Activated CD8-positive, alpha-beta memory T cell treated with anti-CD3 and anti-CD28 coated beads for 4 hours (primary cell): ENCODE data around the gene MOB3A.
"Not testable (repeated sequence)": the region's sequence is repeated elsewhere in the genome, so short reads cannot be mapped to it uniquely, and the experiment has no call there.

Experiments used
- DNase-seq, 2 donors: peaks; one replicate each; pipeline ENCODE4 v3.0.0-alpha.2; 2020; ENCODE audit warnings: low read depth in 2 of 2

The MOB3A gene

DNA sequence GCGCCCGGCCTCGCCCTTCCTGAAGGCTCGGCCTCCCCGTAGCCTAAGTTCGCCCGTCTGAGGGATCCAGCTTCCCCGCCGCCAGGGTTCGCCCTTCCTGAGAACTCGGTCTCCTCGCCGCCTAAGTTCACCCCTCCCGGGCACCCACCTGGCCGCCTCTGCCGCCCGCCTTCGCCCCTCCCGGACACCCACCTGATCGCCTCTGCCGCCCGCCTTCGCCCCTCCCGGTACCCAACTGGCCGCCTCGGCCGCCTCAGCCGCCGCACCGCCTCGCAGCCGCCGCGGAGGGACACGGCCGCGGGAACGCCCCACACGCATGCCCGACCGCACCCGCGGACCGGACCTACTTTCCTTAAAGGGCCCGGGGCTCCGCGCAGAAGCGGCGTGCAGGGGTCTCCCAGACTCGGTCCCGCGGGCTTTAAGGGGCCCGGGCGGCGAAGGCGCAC is at the start of gene MOB3A:
Gene MOB3A, minus strand, starts transcription at position 293 of the 446 bp plus-strand sequence. CDS start 17,766 bp downstream, outside the sequence.
- peak; percentile 65 to 75 for DNase-seq

DNA sequence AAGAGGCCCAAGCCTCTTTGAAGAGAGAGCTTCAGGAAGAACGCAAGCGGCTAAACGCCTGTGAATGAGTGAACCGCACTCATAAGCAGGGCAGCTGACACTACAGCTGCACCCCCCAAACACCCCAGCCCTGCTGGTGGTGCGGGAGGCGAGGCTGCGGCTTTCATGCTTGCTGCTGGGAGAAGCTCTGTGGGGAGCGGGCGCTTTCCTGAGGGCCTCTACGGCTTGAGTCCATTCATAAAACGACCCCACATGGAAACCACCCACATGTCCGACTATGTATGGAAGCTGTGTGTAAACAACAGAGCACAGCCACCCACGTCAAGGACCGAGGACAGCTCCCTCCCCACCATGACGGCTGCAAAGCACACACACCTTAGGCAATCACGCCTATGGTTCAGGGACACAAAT is 49.7 kb upstream of the MOB3A start:
- no peak for DNase-seq

DNA sequence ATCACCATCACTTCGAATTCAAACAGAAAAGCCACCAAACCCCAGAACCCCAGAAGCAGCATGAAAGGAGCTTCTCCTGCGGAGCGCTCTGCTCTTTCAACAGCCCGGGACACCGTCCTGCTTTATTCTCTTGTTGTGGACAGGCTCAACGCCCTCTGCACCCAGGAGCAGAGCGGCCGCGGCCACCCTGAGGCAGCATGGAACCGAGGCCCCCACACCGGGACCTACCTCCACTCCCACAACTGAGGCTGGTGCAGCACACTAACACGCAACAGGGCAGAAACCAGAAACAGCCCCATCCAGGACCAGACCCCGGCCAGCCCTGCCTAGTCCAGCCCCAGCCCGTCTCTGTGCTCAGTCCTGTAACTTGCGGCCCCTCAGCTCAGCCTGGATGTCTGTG is 48.1 kb upstream of the MOB3A start:
- no peak for DNase-seq

DNA sequence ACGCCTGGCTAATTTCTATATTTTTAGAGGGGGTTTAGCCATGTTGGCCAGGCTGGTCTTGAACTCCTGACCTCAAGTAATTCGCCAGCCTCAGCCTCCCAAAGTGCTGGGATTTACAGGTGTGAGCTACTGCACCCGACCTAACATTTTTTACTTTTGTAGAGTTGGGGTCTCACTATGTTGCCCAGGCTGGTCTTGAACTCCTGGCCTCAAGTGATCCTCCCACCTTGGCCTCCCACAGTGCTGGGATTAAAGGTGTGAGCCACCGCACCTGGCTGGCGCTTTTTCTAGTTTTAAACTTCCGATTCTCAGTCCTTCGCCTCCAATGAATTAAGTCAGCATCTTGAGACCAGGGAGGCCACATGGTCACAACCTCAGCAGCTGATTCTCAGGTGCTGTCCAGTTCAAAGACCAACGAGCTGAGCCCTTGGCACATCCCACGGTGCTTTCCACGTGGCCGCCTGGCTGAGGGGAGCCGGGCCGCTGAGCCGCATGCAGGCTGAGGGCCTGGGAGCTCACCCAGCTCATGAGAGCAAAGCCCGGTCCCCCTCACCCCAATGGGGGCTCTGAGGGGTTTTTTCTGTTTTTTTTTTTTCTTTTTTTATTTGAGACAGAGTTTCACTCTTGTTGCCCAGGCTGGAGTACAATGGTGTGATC is 46.2 kb upstream of the MOB3A start:
- no peak for DNase-seq

DNA sequence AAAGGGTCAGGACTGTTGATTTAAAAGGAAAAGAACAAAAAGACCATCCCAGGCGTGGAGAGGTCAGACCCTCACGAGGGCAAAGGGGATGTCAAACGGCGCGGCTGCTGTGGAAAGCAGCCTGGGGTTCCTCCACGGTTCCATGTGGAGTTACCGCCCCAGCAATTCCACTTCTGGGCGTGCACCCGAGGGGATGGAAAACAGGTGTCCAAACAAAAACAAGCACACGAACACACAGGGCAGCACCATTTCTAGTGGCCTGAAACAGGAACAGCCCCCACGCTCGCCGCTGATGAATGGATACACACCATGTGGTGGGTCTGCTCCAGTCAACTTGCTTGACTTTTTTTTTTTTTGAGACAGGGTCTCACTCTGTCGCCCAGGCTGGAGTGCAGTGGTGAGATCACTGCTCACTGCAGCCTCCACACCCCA is 44.0 kb upstream of the MOB3A start:
- no peak for DNase-seq

DNA sequence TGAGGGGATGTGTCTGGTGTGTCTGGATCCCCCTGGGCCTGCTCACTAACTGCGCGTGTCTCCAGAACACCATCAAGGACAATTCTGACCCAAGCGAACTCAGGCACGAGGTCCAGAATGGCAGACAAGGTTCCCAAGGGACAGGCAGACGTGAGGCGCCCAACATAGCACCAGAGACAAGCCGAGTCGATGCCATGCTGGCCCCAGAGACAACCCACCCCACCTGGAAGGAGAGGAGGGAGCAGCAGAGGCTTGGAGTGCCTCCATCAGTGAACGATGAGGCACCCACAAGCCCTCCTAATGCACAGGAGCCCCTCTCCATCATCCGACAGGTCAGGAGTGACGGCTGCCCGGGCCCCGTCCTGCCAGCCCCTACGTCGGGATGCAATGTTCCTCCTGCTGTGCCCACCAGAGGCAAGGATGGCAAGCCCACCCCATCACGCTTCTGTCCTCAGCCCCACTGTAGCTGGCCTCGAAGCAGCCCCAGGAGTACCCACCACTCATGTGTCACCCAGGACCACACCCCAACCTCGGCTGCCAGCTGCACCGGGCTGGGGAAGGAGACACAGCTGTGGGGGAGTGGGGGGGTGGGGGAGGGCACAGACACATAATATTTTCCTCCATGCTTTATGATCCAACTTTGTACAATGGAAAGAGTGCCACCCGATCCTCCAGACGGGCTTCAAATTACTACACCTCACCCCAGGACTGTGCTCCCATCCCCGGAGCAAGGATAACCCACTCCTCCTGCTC is 43.4 kb upstream of the MOB3A start:
- no peak for DNase-seq

DNA sequence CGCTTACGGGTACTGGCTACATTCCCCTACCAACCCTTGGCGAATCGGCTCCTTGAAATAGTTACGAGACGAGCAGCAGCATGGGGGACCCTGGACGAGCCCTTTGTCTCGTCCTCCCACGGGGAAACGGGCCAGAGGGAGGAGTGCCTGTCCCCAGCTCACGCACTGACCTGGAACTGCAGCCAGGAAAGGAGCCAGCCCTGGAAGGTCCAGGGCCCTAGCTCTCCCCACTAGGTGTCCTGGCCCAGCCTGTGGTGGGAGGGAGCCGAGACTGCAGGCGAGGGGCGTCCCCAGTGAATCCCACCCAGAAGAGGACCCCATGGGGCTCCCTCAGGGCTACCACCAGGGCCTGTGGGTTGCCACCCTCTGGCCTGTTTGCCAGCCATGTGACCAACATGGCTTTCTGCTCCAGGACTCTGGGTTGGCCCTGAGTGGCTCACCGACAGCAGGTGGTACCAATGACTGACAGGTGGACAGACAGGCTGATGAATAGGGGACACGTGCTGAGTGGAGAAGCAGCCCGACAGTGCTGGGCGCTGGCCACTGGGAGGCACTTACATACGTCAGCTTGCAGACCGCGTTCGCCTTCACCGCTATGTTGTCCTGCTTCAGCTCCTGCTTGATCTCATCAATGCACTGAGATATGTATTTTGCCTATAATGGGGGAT is 42.1 kb upstream of the MOB3A start:
- no peak for DNase-seq

DNA sequence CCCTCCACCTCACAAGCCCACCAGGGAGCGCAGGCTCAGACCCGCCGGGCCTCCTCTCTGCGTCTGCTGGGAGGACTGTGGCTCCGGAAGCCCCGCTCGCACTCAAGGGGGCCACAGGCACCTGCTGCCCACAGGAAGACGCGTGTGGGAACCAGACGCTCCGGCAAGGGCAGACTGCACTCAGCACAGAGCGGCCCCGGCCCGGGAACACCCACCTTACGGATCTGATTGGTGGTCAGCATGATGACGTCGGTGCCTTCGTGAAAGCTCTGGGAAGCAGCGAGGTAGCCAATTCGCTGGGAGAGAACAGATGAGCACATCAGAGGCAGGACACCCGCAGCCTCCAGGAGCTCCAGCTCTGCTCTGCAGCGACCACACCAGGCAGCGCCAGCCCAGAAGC is 40.7 kb upstream of the MOB3A start:
- no peak for DNase-seq

DNA sequence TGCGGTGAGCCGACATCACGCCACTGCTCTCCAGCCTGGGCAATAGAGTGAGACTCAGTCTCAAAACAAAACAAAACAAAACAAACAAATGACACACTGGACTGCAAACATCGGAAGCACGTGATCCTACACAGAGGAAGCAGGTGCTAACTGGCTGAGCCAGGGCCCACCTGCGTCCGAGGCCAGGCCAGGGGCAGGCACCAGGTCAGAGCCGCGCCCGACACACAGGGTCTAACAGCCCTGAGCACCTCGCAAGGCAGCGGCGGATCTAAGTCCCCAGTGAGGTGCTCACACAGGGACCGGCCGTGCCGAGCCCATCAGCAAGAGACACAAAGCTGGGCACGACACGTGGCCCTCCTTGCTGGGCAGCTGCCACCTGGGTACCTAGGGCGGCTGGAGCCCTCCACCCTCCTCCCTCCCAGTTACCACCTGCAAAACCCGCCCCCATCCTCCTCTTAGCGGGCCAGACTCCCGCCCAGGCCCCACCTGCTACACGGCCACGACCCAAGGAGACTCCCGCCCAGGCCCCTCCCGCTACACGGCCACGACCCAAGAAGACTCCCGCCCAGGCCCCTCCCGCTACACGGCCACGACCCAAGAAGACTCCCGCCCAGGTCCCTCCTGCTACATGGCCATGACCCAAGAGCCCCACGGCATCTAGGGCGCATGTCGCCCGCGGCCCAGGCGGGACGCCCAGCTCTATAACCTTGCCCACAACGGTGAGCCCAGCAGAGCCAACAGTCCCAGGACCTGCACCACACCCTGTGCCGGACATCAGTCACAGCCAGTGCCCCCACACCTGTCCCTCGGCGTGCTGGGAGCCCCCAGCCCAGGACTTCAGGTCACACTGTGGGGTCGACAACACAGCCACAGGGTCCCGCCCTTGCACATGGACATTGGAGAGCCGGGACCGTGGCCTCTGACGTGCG is 39.6 kb upstream of the MOB3A start:
- no peak for DNase-seq

DNA sequence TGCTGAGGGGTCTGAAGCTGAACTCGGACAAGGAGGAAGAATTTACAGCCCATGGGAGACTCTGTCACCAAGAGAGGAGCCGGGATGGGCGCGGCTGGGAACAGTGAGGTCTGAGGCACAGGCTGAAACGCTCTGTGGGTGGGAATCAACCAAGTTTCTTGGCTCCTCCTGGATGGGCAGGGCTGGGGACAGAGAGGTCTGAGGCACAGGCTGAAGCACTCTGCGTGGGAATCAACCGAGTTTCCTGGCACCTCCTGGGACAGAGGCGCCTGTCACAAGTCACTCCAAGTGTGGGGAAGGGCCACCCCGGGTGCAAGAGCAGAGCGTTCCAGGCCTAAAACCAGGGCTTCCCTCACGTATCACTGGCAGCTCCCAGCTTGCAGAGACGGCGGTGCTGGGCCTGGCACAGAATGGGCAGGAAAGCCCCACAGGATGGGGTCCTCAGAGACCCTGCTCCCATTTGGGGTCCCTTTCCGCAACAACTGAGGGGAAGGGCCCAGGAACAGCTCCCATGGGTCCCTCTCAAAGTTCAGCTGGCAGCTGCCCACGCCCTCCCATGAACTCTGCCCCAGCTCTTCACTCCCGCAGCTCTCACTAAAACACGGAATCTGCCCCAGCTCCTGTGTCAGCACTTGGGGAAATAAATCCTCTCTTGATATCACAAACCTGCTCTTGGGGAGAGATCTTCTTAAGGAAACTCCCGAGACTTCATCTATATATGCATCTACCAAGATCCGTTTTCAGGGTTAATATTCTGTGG is 36.8 kb upstream of the MOB3A start:
- DNase-seq = no peak

DNA sequence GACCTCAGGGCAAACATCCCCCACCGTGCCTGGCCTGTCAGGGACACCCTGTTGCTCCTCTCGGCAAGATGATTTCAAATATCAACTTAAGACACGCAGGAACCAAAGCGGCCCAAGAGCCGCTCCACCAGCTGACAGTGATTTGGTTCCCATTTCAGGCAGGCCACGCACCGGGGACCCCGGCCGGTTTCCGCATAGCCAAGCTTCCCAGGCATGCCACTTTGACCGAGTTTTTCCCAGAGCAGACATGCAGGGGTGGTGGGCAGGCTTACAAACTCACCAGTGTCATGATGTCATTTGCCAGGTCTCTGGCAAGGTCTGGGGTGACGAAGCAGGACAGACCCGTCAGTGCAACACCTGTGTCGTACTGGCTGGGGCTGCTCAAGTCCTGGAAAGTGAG is 36.1 kb upstream of the MOB3A start:
- no peak for DNase-seq

DNA sequence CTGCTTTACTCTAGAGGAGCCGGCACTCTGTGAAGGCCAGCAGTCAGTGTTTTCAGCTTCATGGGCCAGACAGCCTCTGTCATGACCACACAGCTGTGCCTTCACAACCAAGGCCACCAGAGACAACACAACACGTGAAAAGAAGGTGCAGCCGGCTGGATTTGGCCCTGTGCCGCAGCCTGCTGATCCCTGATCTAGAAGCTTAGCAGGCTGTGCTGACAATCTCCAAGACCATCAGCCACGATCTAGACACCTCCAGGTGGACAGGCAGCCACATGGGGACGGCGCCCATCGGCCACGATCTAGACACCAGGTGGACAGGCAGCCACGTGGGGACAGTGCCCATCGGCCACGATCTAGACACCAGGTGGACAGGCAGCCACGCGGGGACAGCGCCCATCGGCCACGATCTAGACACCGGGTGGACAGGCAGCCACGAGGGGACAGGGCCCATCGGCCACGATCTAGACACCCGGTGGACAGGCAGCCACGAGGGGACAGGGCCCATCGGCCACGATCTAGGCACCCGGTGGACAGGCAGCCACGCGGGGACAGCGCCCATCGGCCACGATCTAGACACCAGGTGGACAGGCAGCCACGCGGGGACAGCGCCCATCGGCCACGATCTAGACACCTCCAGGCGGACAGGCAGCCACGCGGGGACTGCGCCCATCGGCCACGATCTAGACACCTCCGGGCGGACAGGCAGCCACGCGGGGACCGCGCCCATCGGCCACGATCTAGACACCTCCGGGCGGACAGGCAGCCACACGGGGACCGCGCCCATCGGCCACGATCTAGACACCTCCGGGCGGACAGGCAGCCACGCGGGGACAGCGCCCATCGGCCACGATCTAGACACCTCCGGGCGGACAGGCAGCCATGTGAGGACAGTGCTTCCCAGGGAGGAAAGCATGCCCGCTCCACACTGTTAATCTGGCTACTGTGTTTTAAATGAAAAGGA is 35.2 kb upstream of the MOB3A start:
- DNase-seq = not testable (repeated sequence)

DNA sequence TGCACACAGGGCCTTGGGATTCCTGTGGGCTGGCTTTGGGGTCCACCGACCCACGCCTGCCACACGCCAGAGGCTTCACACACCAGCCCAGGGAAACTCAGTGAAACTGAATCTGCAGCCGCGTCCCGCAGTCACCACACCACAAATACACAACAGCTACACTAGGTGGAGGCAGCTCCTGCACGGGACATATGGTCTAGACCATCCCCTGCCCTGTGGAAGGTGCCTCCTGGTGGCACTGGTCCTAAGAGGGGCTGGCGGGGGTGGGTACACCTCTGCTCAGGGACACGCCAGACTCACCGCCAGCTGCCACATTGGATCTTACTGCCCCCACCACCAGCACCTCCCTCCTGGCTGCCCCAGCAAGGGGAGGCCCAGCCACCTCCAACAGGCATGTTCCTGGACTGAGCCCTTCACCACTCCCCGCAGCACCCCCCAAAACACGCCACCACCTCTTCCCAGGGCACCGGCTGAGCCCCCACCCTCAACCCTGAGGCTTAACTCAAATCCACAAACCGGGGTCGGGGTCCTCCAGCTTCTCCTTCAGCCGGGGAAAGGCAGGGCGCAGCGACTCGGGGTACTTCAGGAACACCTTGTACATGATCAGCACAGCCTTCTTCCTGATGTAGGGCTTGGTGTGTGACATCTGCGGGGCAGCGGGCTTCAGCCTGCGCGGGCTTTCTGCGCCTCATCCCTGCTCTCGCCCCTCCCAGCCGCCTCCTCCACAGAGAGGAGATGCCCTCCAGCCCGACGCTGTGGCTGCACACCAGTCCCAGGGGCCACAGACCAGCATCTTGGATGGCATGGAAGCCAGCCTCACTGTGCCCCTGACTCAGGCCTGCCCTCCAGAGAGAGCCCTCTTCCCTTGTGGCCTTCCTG is 34.0 kb upstream of the MOB3A start:
- DNase-seq = no peak

DNA sequence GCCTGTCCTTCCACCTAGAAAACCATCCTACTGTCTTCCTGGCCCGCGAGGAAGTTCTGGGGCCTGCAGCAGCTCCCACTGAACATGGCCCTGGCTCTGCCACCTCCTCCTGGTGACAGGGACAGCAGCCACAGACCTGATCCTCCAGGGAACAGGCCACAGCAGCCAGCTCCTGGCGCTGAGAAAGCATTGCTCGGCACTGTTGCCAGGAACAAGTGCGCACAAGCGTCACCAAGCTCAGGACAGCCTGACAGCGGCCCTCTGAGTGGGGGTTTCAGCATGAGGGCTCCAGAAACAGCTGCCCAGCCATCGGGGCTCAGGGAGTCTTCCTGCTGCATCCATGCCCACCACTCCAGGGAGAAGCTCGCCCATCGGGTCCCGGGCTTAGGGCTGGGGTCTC is 33.4 kb upstream of the MOB3A start:
- no peak for DNase-seq

DNA sequence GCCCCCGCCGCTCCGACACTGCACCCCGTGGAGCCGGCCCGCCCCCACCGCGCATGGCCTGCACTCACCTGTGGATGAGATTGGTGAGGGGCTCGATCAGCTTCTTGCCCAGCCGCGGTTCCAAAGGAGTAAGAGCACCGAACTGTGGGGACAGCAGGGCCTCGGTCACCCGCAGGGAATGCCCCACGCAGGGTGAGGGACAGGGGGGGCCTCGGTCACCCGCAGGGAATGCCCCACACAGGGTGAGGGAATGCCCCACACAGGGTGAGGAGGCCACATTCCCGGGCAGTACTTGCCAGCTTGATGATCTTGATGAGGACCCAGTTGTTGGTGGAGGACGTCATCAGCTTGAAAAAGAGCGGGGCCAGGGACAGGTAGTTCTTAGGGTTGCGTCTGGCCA is 32.9 kb upstream of the MOB3A start:
- DNase-seq = no peak

DNA sequence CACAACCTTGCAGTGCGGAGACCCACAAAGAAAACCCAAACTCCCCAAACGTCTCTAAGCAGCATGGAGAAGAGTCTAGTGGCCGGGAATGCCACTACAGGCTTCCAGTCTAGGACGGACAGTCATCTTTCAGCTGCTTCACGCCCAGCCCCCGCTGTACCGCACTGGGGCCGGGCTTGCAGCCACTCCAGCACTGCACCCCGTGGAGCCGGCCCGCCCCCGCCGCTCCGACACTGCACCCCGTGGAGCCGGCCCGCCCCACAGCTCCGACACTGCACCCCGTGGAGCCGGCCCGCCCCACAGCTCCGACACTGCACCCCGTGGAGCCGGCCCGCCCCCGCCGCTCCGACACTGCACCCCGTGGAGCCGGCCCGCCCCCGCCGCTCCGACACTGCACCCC is 32.1 kb upstream of the MOB3A start:
- not testable (repeated sequence) for DNase-seq

DNA sequence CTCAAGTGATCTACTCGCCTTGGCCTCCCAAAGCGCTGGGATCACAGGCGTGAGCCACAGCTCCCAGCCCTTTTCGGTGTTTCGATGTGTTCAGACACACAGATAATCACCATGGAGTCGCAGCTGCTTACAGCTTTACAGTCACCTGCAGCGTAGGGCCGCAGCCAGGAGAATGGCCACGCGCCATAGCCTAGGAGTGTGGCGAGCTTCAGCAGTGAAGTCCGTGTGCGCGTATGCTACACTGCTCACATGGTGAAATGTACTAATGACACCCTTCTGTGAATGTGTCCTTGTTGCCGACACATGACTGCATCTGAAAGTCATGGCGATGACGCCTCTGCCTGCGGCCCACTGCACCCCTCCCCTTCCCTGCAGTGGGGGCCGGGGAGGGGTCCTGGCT is 31.6 kb upstream of the MOB3A start:
- no peak for DNase-seq

DNA sequence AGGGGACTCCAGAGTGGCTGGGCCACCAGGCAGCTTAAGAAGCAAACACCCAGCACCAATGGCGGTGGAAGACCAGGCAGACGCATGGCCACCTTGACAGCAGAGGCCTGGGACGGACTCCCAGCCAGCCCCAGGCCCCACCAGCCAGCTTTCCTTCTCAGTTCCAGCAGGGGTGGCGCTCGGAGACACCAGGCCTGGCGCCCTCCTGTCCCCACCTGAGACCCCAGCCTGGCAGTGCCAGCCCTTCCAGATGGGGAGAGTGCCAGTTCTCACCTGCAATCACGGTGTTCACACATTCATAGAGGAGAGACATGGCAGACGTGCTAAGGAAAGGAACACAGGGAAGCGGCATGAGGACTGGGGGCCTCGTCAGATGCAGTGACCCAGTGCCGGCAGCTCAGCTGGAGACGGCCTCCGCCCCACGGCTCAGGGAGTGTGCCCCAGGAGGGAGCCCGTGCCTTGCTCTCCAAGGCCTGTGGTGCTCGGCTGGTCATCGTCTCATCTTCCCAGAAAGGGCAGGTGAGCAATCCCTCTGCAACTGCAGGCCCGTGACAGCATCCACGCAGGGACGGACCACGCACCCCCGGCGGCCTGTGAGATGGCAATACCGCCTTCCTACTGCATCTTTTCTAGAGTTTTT is 30.9 kb upstream of the MOB3A start:
- no peak for DNase-seq
